Measurements from ENCODE around the gene SEPTIN6.

The SEPTIN6 gene

GRCh38 chrX:119659522-119659921, 33.4 kb downstream of the SEPTIN6 start:
- Histone ChIP-seq H4K8ac (ENCODE audit: low read depth, low read length) (no peak overlapping the region), H3K9ac (ENCODE audit: low read depth, low read length, poor library complexity) (no peak overlapping the region), H3K27ac (replicated peaks; ENCODE audit: low read length) (no peak overlapping the region), H2BK120ac (ENCODE audit: low read depth, low read length) (no peak overlapping the region), H2BK5ac (ENCODE audit: low read length) (no peak overlapping the region), H3K4ac (ENCODE audit: low read length) (no peak overlapping the region), H3K18ac (ENCODE audit: low read length) (no peak overlapping the region), H3K27me3 (ENCODE audit: control insufficient read depth in 3 of 3, insufficient read depth in 3 of 3, low read depth in 1 of 3, low read length in 3 of 3) (no peaks in the 10 kb centered on the region), H3K4me1 (ENCODE audit: control insufficient read depth in 2 of 2, insufficient read depth in 1 of 2, low read depth in 1 of 2, low read length in 2 of 2) (peaks cover 0 to 5% of the 10 kb centered on the region in 2 donors), H4K91ac (ENCODE audit: low read depth, low read length, poor library complexity) (no peak overlapping the region), H3K4me2 (ENCODE audit: insufficient read depth, low read length, poor library complexity, severe bottlenecking) (no peak overlapping the region), H2AK5ac (ENCODE audit: low read depth, low read length) (no peak overlapping the region), H3K23ac (ENCODE audit: low read depth, low read length, poor library complexity) (no peak overlapping the region), H2AFZ (ENCODE audit: low read length) (no peak overlapping the region), H3K79me1 (ENCODE audit: low read depth, low read length) (no peaks in the 10 kb centered on the region), H3K9me3 (replicated peaks in 1 of 2; ENCODE audit: control insufficient read depth in 2 of 2, insufficient read depth in 1 of 2, low read depth in 1 of 2, low read length in 2 of 2) (no peaks in the 10 kb centered on the region), H3K4me3 (ENCODE audit: low read length in 2 of 2) (no peak overlapping the region), H3K14ac (ENCODE audit: low read length) (no peak overlapping the region), H2BK15ac (ENCODE audit: low read length) (no peak overlapping the region), H3K36me3 (replicated peaks in 1 of 2; ENCODE audit: control insufficient read depth in 2 of 2, insufficient read depth in 2 of 2, low read length in 2 of 2) (peaks cover 0 to 5% of the 10 kb centered on the region in 2 donors), H2BK12ac (ENCODE audit: low read length) (no peak overlapping the region)
- no peak for DNase-seq (ENCODE audit: low spot score)

DNA sequence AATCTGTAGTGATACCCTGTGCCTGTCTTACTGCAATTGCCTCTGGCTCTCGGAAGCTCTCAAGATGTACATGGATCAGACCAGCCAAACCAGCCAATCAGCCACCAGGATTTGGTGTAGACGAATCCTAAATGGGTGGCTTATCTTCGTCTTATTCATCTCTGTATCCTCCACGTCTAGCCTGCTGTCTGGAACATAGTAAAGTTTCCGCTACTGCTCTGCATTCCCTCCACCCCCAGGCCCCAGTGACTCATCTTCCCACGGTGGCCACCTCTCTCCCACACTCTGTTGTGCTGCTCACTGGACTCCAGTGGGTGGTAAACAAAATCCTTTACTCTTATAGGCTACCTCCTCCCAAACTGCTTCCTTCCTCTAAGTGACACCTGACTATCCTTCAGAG, 37.8 kb downstream of the SEPTIN6 start:
- H4K91ac ChIP-seq (ENCODE audit: low read depth, low read length, poor library complexity): no peak overlapping the region
- H3K9ac ChIP-seq (ENCODE audit: low read depth, low read length, poor library complexity): no peak overlapping the region
- no peak overlapping the region for H3K23ac ChIP-seq (ENCODE audit: low read depth, low read length, poor library complexity)
- no peak overlapping the region for H3K18ac ChIP-seq (ENCODE audit: low read length)
- no peaks in the 10 kb centered on the region for H3K79me1 ChIP-seq (ENCODE audit: low read depth, low read length)
- H3K36me3 ChIP-seq (replicated peaks in 1 of 2; ENCODE audit: control insufficient read depth in 2 of 2, insufficient read depth in 2 of 2, low read length in 2 of 2): peaks cover 0 to 5% of the 10 kb centered on the region in 2 donors
- H3K4ac ChIP-seq (ENCODE audit: low read length): no peak overlapping the region
- H2BK5ac ChIP-seq (ENCODE audit: low read length): no peak overlapping the region
- H2AK5ac ChIP-seq (ENCODE audit: low read depth, low read length): no peak overlapping the region
- H2BK12ac ChIP-seq (ENCODE audit: low read length): no peak overlapping the region
- H3K27me3 ChIP-seq (ENCODE audit: control insufficient read depth in 3 of 3, insufficient read depth in 3 of 3, low read depth in 1 of 3, low read length in 3 of 3): no peaks in the 10 kb centered on the region
- H3K9me3 ChIP-seq (replicated peaks in 1 of 2; ENCODE audit: control insufficient read depth in 2 of 2, insufficient read depth in 1 of 2, low read depth in 1 of 2, low read length in 2 of 2): no peaks in the 10 kb centered on the region
- no peak overlapping the region for H3K4me2 ChIP-seq (ENCODE audit: insufficient read depth, low read length, poor library complexity, severe bottlenecking)
- H2AFZ ChIP-seq (ENCODE audit: low read length): no peak overlapping the region
- H3K14ac ChIP-seq (ENCODE audit: low read length): no peak overlapping the region
- peaks cover 0 to 6% of the 10 kb centered on the region in 2 donors for H3K4me1 ChIP-seq (ENCODE audit: control insufficient read depth in 2 of 2, insufficient read depth in 1 of 2, low read depth in 1 of 2, low read length in 2 of 2)
- no peak overlapping the region for H2BK15ac ChIP-seq (ENCODE audit: low read length)
- no peak overlapping the region for H2BK120ac ChIP-seq (ENCODE audit: low read depth, low read length)
- DNase-seq (ENCODE audit: low spot score): no peak
- no peak overlapping the region for H3K27ac ChIP-seq (replicated peaks; ENCODE audit: low read length)
- H3K4me3 ChIP-seq (ENCODE audit: low read length in 2 of 2): no peak overlapping the region
- no CpG with 5 or more reads among the region's 6 CpGs for WGBS, 2 donors (ENCODE audit: extremely low coverage in 2 of 2, insufficient read length in 2 of 2, insufficient replicate concordance in 1 of 2)
- no peak overlapping the region for H4K8ac ChIP-seq (ENCODE audit: low read depth, low read length)

DNA sequence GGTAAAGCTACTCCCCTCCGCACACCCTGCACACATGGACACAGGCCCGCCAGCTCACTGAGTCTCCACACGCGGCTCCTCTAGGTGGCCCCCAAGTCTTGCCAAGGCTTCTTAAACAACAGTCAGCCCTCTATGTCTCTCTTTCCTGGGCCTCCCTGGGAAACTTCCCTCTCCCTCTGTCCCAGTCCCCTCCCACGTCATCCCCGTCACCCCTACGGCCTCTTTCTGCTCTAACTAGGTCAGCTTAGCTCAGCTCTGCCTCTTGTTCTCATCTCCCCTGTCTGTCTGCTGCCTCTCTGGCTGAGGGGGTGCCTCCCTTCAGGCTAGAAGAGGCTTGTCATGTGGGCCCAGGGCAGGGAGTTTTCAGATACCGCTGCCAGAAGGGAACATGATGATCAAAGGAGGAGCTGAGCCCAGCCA, 38.8 kb downstream of the SEPTIN6 start:
- H3K79me1 ChIP-seq (ENCODE audit: low read depth, low read length): no peaks in the 10 kb centered on the region
- H3K23ac ChIP-seq (ENCODE audit: low read depth, low read length, poor library complexity): no peak overlapping the region
- no peak overlapping the region for H4K91ac ChIP-seq (ENCODE audit: low read depth, low read length, poor library complexity)
- H4K8ac ChIP-seq (ENCODE audit: low read depth, low read length): no peak overlapping the region
- H3K9me3 ChIP-seq (replicated peaks in 1 of 2; ENCODE audit: control insufficient read depth in 2 of 2, insufficient read depth in 1 of 2, low read depth in 1 of 2, low read length in 2 of 2): no peaks in the 10 kb centered on the region
- no peak overlapping the region for H3K14ac ChIP-seq (ENCODE audit: low read length)
- no peak overlapping the region for H3K4me3 ChIP-seq (ENCODE audit: low read length in 2 of 2)
- H3K4me1 ChIP-seq (ENCODE audit: control insufficient read depth in 2 of 2, insufficient read depth in 1 of 2, low read depth in 1 of 2, low read length in 2 of 2): peaks cover 0 to 6% of the 10 kb centered on the region in 2 donors
- no peak overlapping the region for H2BK5ac ChIP-seq (ENCODE audit: low read length)
- peak; percentile 1 for DNase-seq (ENCODE audit: low spot score)
- H3K9ac ChIP-seq (ENCODE audit: low read depth, low read length, poor library complexity): no peak overlapping the region
- no peak overlapping the region for H2BK12ac ChIP-seq (ENCODE audit: low read length)
- H2BK120ac ChIP-seq (ENCODE audit: low read depth, low read length): no peak overlapping the region
- H3K27me3 ChIP-seq (ENCODE audit: control insufficient read depth in 3 of 3, insufficient read depth in 3 of 3, low read depth in 1 of 3, low read length in 3 of 3): no peaks in the 10 kb centered on the region
- no peak overlapping the region for H3K4me2 ChIP-seq (ENCODE audit: insufficient read depth, low read length, poor library complexity, severe bottlenecking)
- WGBS, 2 donors (ENCODE audit: extremely low coverage in 2 of 2, insufficient read length in 2 of 2, insufficient replicate concordance in 1 of 2): no CpG with 5 or more reads among the region's 8 CpGs
- H2BK15ac ChIP-seq (ENCODE audit: low read length): no peak overlapping the region
- no peak overlapping the region for H2AFZ ChIP-seq (ENCODE audit: low read length)
- H3K4ac ChIP-seq (ENCODE audit: low read length): no peak overlapping the region
- no peak overlapping the region for H2AK5ac ChIP-seq (ENCODE audit: low read depth, low read length)
- H3K27ac ChIP-seq (replicated peaks; ENCODE audit: low read length): peak overlapping the region; percentile 54
- peaks cover 0 to 11% of the 10 kb centered on the region in 2 donors for H3K36me3 ChIP-seq (replicated peaks in 1 of 2; ENCODE audit: control insufficient read depth in 2 of 2, insufficient read depth in 2 of 2, low read length in 2 of 2)
- no peak overlapping the region for H3K18ac ChIP-seq (ENCODE audit: low read length)

DNA sequence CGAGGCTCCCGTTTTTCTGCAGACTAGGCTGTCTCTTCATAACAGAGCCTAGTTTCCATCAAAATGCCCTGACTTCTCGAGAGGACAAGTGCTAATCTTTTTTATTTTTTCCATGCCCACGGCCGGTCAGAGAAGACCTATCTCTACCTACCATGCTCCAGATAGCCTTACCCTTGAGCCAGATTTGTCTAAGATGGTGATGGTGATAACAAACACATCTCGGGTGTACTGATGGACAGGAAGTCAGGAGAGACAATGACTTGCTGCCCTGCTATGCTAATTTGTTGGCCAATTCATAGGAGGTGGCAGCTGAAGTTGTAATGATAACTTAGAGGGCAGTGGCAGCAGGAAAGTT, 44.6 kb downstream of the SEPTIN6 start:
- no peak overlapping the region for H3K9ac ChIP-seq (ENCODE audit: low read depth, low read length, poor library complexity)
- peaks cover 0 to 13% of the 10 kb centered on the region in 2 donors for H3K36me3 ChIP-seq (replicated peaks in 1 of 2; ENCODE audit: control insufficient read depth in 2 of 2, insufficient read depth in 2 of 2, low read length in 2 of 2)
- WGBS, 2 donors (ENCODE audit: extremely low coverage in 2 of 2, insufficient read length in 2 of 2, insufficient replicate concordance in 1 of 2): no CpG with 5 or more reads among the region's 6 CpGs
- H2AFZ ChIP-seq (ENCODE audit: low read length): no peak overlapping the region
- H3K27me3 ChIP-seq (ENCODE audit: control insufficient read depth in 3 of 3, insufficient read depth in 3 of 3, low read depth in 1 of 3, low read length in 3 of 3): no peaks in the 10 kb centered on the region
- no peak overlapping the region for H3K14ac ChIP-seq (ENCODE audit: low read length)
- H3K18ac ChIP-seq (ENCODE audit: low read length): no peak overlapping the region
- no peak overlapping the region for H3K4me3 ChIP-seq (ENCODE audit: low read length in 2 of 2)
- no peak overlapping the region for H3K4me2 ChIP-seq (ENCODE audit: insufficient read depth, low read length, poor library complexity, severe bottlenecking)
- H3K4ac ChIP-seq (ENCODE audit: low read length): no peak overlapping the region
- H4K8ac ChIP-seq (ENCODE audit: low read depth, low read length): no peak overlapping the region
- no peak overlapping the region for H4K91ac ChIP-seq (ENCODE audit: low read depth, low read length, poor library complexity)
- H2BK12ac ChIP-seq (ENCODE audit: low read length): no peak overlapping the region
- H2AK5ac ChIP-seq (ENCODE audit: low read depth, low read length): no peak overlapping the region
- H3K27ac ChIP-seq (replicated peaks; ENCODE audit: low read length): no peak overlapping the region
- H3K79me1 ChIP-seq (ENCODE audit: low read depth, low read length): no peaks in the 10 kb centered on the region
- no peak overlapping the region for H2BK15ac ChIP-seq (ENCODE audit: low read length)
- H3K9me3 ChIP-seq (replicated peaks in 1 of 2; ENCODE audit: control insufficient read depth in 2 of 2, insufficient read depth in 1 of 2, low read depth in 1 of 2, low read length in 2 of 2): no peaks in the 10 kb centered on the region
- no peak for DNase-seq (ENCODE audit: low spot score)
- no peak overlapping the region for H2BK5ac ChIP-seq (ENCODE audit: low read length)
- no peak overlapping the region for H2BK120ac ChIP-seq (ENCODE audit: low read depth, low read length)
- no peaks in the 10 kb centered on the region for H3K4me1 ChIP-seq (ENCODE audit: control insufficient read depth in 2 of 2, insufficient read depth in 1 of 2, low read depth in 1 of 2, low read length in 2 of 2)
- no peak overlapping the region for H3K23ac ChIP-seq (ENCODE audit: low read depth, low read length, poor library complexity)
